ENCODE measurements around the gene RBMS3.
"Not testable (repeated sequence)": the region's sequence is repeated elsewhere in the genome, so short reads cannot be mapped to it uniquely, and the experiment has no call there.

RBMS3 gene

GRCh38 chr3:30034246-30034991 is 753.5 kb downstream of the RBMS3 start:
- H3K4me3 ChIP-seq (ENCODE audit: low read depth in 1 of 2, low read length in 2 of 2), result no peak overlapping the region

GRCh38 chr3:30035935-30036567 is 755.2 kb downstream of the RBMS3 start:
- Histone ChIP-seq H3K36me3 (ENCODE audit: control insufficient read depth in 1 of 2, insufficient read depth in 2 of 2, low read length in 2 of 2) (no peaks in the 10 kb centered on the region), H3K9me3 (ENCODE audit: control insufficient read depth in 1 of 2, low read length in 2 of 2) (no peaks in the 10 kb centered on the region), H3K4me3 (ENCODE audit: low read depth in 1 of 2, low read length in 2 of 2) (no peak overlapping the region), H3K4me1 (ENCODE audit: control insufficient read depth in 1 of 2, insufficient read depth in 2 of 2, low read length in 2 of 2) (no peaks in the 10 kb centered on the region), H3K27me3 (ENCODE audit: low read depth, low read length) (no peaks in the 10 kb centered on the region), H3K27ac (ENCODE audit: low read length) (no peak overlapping the region)

More at GRCh38 chr3:30034246-30034991, 753.5 kb downstream of the RBMS3 start:
- Histone ChIP-seq H3K4me1 (ENCODE audit: control insufficient read depth in 1 of 2, insufficient read depth in 2 of 2, low read length in 2 of 2) (no peaks in the 10 kb centered on the region), H3K27me3 (ENCODE audit: low read depth, low read length) (no peaks in the 10 kb centered on the region), H3K27ac (ENCODE audit: low read length) (no peak overlapping the region), H3K9me3 (ENCODE audit: control insufficient read depth in 1 of 2, low read length in 2 of 2) (no peaks in the 10 kb centered on the region), H3K36me3 (ENCODE audit: control insufficient read depth in 1 of 2, insufficient read depth in 2 of 2, low read length in 2 of 2) (no peaks in the 10 kb centered on the region)

GRCh38 chr3:30040126-30040525 is 759.3 kb downstream of the RBMS3 start:
- H3K27me3 ChIP-seq (ENCODE audit: low read depth, low read length), result no peaks in the 10 kb centered on the region
- H3K4me1 ChIP-seq (ENCODE audit: control insufficient read depth in 1 of 2, insufficient read depth in 2 of 2, low read length in 2 of 2), result no peaks in the 10 kb centered on the region
- H3K27ac ChIP-seq (ENCODE audit: low read length), result no peak overlapping the region
- H3K4me3 ChIP-seq (ENCODE audit: low read depth in 1 of 2, low read length in 2 of 2), result no peak overlapping the region
- no peaks in the 10 kb centered on the region for H3K36me3 ChIP-seq (ENCODE audit: control insufficient read depth in 1 of 2, insufficient read depth in 2 of 2, low read length in 2 of 2)
- H3K9me3 ChIP-seq (ENCODE audit: control insufficient read depth in 1 of 2, low read length in 2 of 2), result no peaks in the 10 kb centered on the region

GRCh38 chr3:30041481-30041880 is 760.6 kb downstream of the RBMS3 start:
- not testable (repeated sequence) for H3K27ac ChIP-seq (ENCODE audit: low read length); H3K27me3 ChIP-seq (ENCODE audit: low read depth, low read length); H3K4me3 ChIP-seq (ENCODE audit: low read depth in 1 of 2, low read length in 2 of 2); H3K4me1 ChIP-seq (ENCODE audit: control insufficient read depth in 1 of 2, insufficient read depth in 2 of 2, low read length in 2 of 2); H3K36me3 ChIP-seq (ENCODE audit: control insufficient read depth in 1 of 2, insufficient read depth in 2 of 2, low read length in 2 of 2); H3K9me3 ChIP-seq (ENCODE audit: control insufficient read depth in 1 of 2, low read length in 2 of 2)

GRCh38 chr3:30042274-30042859 is 761.5 kb downstream of the RBMS3 start:
- H3K27me3 ChIP-seq (ENCODE audit: low read depth, low read length), result no peaks in the 10 kb centered on the region
- H3K9me3 ChIP-seq (ENCODE audit: control insufficient read depth in 1 of 2, low read length in 2 of 2), result no peaks in the 10 kb centered on the region
- H3K36me3 ChIP-seq (ENCODE audit: control insufficient read depth in 1 of 2, insufficient read depth in 2 of 2, low read length in 2 of 2), result no peaks in the 10 kb centered on the region
- H3K27ac ChIP-seq (ENCODE audit: low read length), result no peak overlapping the region
- H3K4me1 ChIP-seq (ENCODE audit: control insufficient read depth in 1 of 2, insufficient read depth in 2 of 2, low read length in 2 of 2), result no peaks in the 10 kb centered on the region
- no peak overlapping the region for H3K4me3 ChIP-seq (ENCODE audit: low read depth in 1 of 2, low read length in 2 of 2)

- no peaks in the 10 kb centered on the region for H3K4me1 ChIP-seq (ENCODE audit: control insufficient read depth in 1 of 2, insufficient read depth in 2 of 2, low read length in 2 of 2)
- H3K27me3 ChIP-seq (ENCODE audit: low read depth, low read length), result no peaks in the 10 kb centered on the region
- H3K27ac ChIP-seq (ENCODE audit: low read length), result no peak overlapping the region
These were observed 762.2 kb downstream of the RBMS3 start for GRCh38 chr3:30042916-30043555.

GRCh38 chr3:30044515-30044914 is 763.6 kb downstream of the RBMS3 start:
- H3K9me3 ChIP-seq (ENCODE audit: control insufficient read depth in 1 of 2, low read length in 2 of 2), result no peaks in the 10 kb centered on the region
- H3K4me3 ChIP-seq (ENCODE audit: low read depth in 1 of 2, low read length in 2 of 2), result no peak overlapping the region
- no peak overlapping the region for H3K27ac ChIP-seq (ENCODE audit: low read length)
- no peaks in the 10 kb centered on the region for H3K27me3 ChIP-seq (ENCODE audit: low read depth, low read length)
- H3K4me1 ChIP-seq (ENCODE audit: control insufficient read depth in 1 of 2, insufficient read depth in 2 of 2, low read length in 2 of 2), result no peaks in the 10 kb centered on the region
- no peaks in the 10 kb centered on the region for H3K36me3 ChIP-seq (ENCODE audit: control insufficient read depth in 1 of 2, insufficient read depth in 2 of 2, low read length in 2 of 2)

More at GRCh38 chr3:30042916-30043555, 762.2 kb downstream of the RBMS3 start:
- Histone ChIP-seq H3K4me3 (ENCODE audit: low read depth in 1 of 2, low read length in 2 of 2) (no peak overlapping the region), H3K36me3 (ENCODE audit: control insufficient read depth in 1 of 2, insufficient read depth in 2 of 2, low read length in 2 of 2) (no peaks in the 10 kb centered on the region), H3K9me3 (ENCODE audit: control insufficient read depth in 1 of 2, low read length in 2 of 2) (no peaks in the 10 kb centered on the region)

GRCh38 chr3:30048431-30048830 is 767.6 kb downstream of the RBMS3 start:
- no peaks in the 10 kb centered on the region for H3K27me3 ChIP-seq (ENCODE audit: low read depth, low read length)
- no peaks in the 10 kb centered on the region for H3K36me3 ChIP-seq (ENCODE audit: control insufficient read depth in 1 of 2, insufficient read depth in 2 of 2, low read length in 2 of 2)
- H3K9me3 ChIP-seq (ENCODE audit: control insufficient read depth in 1 of 2, low read length in 2 of 2), result no peaks in the 10 kb centered on the region
- H3K4me3 ChIP-seq (ENCODE audit: low read depth in 1 of 2, low read length in 2 of 2), result no peak overlapping the region
- H3K27ac ChIP-seq (ENCODE audit: low read length), result no peak overlapping the region
- H3K4me1 ChIP-seq (ENCODE audit: control insufficient read depth in 1 of 2, insufficient read depth in 2 of 2, low read length in 2 of 2), result no peaks in the 10 kb centered on the region

- H3K27me3 ChIP-seq (ENCODE audit: low read depth, low read length), result not testable (repeated sequence)
These were observed 769.2 kb downstream of the RBMS3 start for GRCh38 chr3:30050116-30050515.

GRCh38 chr3:30059240-30059639 is 778.4 kb downstream of the RBMS3 start:
- Histone ChIP-seq H3K27me3 (ENCODE audit: low read depth, low read length) (no peaks in the 10 kb centered on the region), H3K36me3 (ENCODE audit: control insufficient read depth in 1 of 2, insufficient read depth in 2 of 2, low read length in 2 of 2) (no peaks in the 10 kb centered on the region), H3K4me3 (ENCODE audit: low read depth in 1 of 2, low read length in 2 of 2) (no peak overlapping the region), H3K27ac (ENCODE audit: low read length) (no peak overlapping the region), H3K9me3 (ENCODE audit: control insufficient read depth in 1 of 2, low read length in 2 of 2) (no peaks in the 10 kb centered on the region), H3K4me1 (ENCODE audit: control insufficient read depth in 1 of 2, insufficient read depth in 2 of 2, low read length in 2 of 2) (no peaks in the 10 kb centered on the region)

More at GRCh38 chr3:30050116-30050515, 769.2 kb downstream of the RBMS3 start:
- H3K9me3 ChIP-seq (ENCODE audit: control insufficient read depth in 1 of 2, low read length in 2 of 2); H3K36me3 ChIP-seq (ENCODE audit: control insufficient read depth in 1 of 2, insufficient read depth in 2 of 2, low read length in 2 of 2); H3K27ac ChIP-seq (ENCODE audit: low read length); H3K4me1 ChIP-seq (ENCODE audit: control insufficient read depth in 1 of 2, insufficient read depth in 2 of 2, low read length in 2 of 2); H3K4me3 ChIP-seq (ENCODE audit: low read depth in 1 of 2, low read length in 2 of 2): not testable (repeated sequence)
